Activated CD8-positive, alpha-beta memory T cell treated with anti-CD3 and anti-CD28 coated beads for 24 hours (primary cell): ENCODE measurements around the gene NUP210L.

Source experiments
- DNase-seq: peaks from one replicate; pipeline ENCODE4 v3.0.0-alpha.2; 2020

The NUP210L gene

GRCh38 chr1:154154534-154155191 lies at the start of gene NUP210L:
TSS of gene NUP210L (minus strand) at chr1:154155073.
- DNase-seq = no peak

GRCh38 chr1:154199563-154199879 lies 44.6 kb upstream of the NUP210L start:
- DNase-seq = no peak

GRCh38 chr1:154198756-154199562 lies 44.1 kb upstream of the NUP210L start:
- DNase-seq = no peak

- no peak for DNase-seq
These were observed 38.9 kb upstream of the NUP210L start for GRCh38 chr1:154193821-154194220.

- no peak for DNase-seq
These were observed 37.6 kb upstream of the NUP210L start for GRCh38 chr1:154192476-154192875.

GRCh38 chr1:154191990-154192461 lies 37.2 kb upstream of the NUP210L start, which contains the start of gene TPM3:
TSS of gene TPM3 (minus strand) at chr1:154192100. CDS start at chr1:154192018, 82 bp downstream.
- no peak for DNase-seq

- DNase-seq = no peak
These were observed 35.7 kb upstream of the NUP210L start for GRCh38 chr1:154190550-154190949.

- no peak for DNase-seq
These were observed 32.1 kb upstream of the NUP210L start for GRCh38 chr1:154186852-154187501.

- peak; percentile 83 for DNase-seq
These were observed 31.3 kb upstream of the NUP210L start for GRCh38 chr1:154186177-154186576.

GRCh38 chr1:154183046-154183915 lies 28.4 kb upstream of the NUP210L start:
- peak; percentile 97 for DNase-seq

GRCh38 chr1:154182344-154183045 lies 27.6 kb upstream of the NUP210L start:
- DNase-seq = peak; percentile 91

GRCh38 chr1:154181944-154182343 lies 27.1 kb upstream of the NUP210L start:
- DNase-seq = no peak

GRCh38 chr1:154179946-154180687 lies 25.2 kb upstream of the NUP210L start:
- DNase-seq = no peak

- no peak for DNase-seq
These were observed 24.3 kb upstream of the NUP210L start for GRCh38 chr1:154178911-154179811.

- DNase-seq = no peak
These were observed 23.1 kb upstream of the NUP210L start for GRCh38 chr1:154178013-154178412.

- no peak for DNase-seq
These were observed 21.5 kb upstream of the NUP210L start for GRCh38 chr1:154176337-154176736.

- DNase-seq = no peak
These were observed 19.8 kb upstream of the NUP210L start for GRCh38 chr1:154174654-154175053.

GRCh38 chr1:154171880-154172279 lies 17.0 kb upstream of the NUP210L start:
- DNase-seq = no peak

GRCh38 chr1:154171223-154171583 lies 16.3 kb upstream of the NUP210L start:
- DNase-seq = no peak

- no peak for DNase-seq
These were observed 15.8 kb upstream of the NUP210L start for GRCh38 chr1:154170547-154171222.
